Progenitor cell of endocrine pancreas (in vitro differentiated cells): Measurements from ENCODE around the gene CYP4F8. TPM values are rescaled to one million over a fixed set of nuclear protein-coding genes. Genes with fewer than 3 reads are reported as not detected.

Source experiments
- DNase-seq: peaks from one replicate; pipeline ENCODE4 v3.0.0; 2021; ENCODE audit warnings: low spot score; ENCODE audit not compliant: unreplicated experiment
- H3K27ac Mint-ChIP-seq: 2 replicates; pipeline ENCODE4 v1.8.0; 2021; ENCODE audit warnings: mild to moderate bottlenecking, moderate library complexity, mixed read lengths
- H3K27me3 Mint-ChIP-seq: 2 replicates; pipeline ENCODE4 v1.8.0; 2021; ENCODE audit warnings: mixed read lengths
- H3K36me3 Mint-ChIP-seq: 2 replicates; pipeline ENCODE4 v1.8.0; 2022; ENCODE audit warnings: mixed read lengths; ENCODE audit not compliant: insufficient read depth
- H3K4me1 Mint-ChIP-seq: 2 replicates; pipeline ENCODE4 v1.8.0; 2021; ENCODE audit warnings: low read depth, mixed read lengths
- H3K4me3 Mint-ChIP-seq: 2 replicates; pipeline ENCODE4 v1.8.0; 2021; ENCODE audit warnings: low read depth, mild to moderate bottlenecking, moderate library complexity, mixed read lengths
- H3K9me3 Mint-ChIP-seq: 2 replicates; pipeline ENCODE4 v1.8.0; 2021; ENCODE audit warnings: low read depth, mixed read lengths
- CTCF ChIP-seq: fragments of 200-600 bp; sonication (generic); IDR thresholded peaks from one replicate; pipeline ENCODE4 v1.5.0; 2021; ENCODE audit warnings: antibody characterized with exemption, mild to moderate bottlenecking; ENCODE audit not compliant: unreplicated experiment
- long read RNA-seq: library from polyadenylated mRNA; unstranded; transcript quantifications from one replicate; pipeline ENCODE4 v2.0.0, GENCODE V29; 2020
- total RNA-seq: library from RNA; stranded (reverse); gene quantifications from 2 replicates; pipeline ENCODE4 v1.2.1, GENCODE V29; 2021

The CYP4F8 gene
- total RNA-seq, result not detected in 2 replicates
- long read RNA-seq, result 0 reads

GRCh38 chr19:15614507-15615379 is at the start of gene CYP4F8:
TSS of gene CYP4F8 (plus strand) at chr19:15615218. CDS start at chr19:15615617, 399 bp downstream.
- Mint-ChIP-seq H3K9me3 (peaks cover 56% of the 10 kb centered on the region), H3K27me3 (no peaks in the 10 kb centered on the region), H3K4me1 (no peaks in the 10 kb centered on the region), H3K36me3 (no peaks in the 10 kb centered on the region), H3K27ac (no peak within 1 kb of the TSS), H3K4me3 (no peak within 1 kb of the TSS)
- DNase-seq, result no peak
- no peak for TF ChIP-seq CTCF

- Mint-ChIP-seq H3K4me1 (no peaks in the 10 kb centered on the region), H3K9me3 (peaks cover 61% of the 10 kb centered on the region), H3K27me3 (no peaks in the 10 kb centered on the region), H3K27ac (no peak overlapping the region), H3K36me3 (peaks cover 2% of the 10 kb centered on the region), H3K4me3 (no peak overlapping the region)
- DNase-seq, result no peak
- TF ChIP-seq CTCF, result no peak
Observed at GRCh38 chr19:15570420-15570819, 44.6 kb upstream of the CYP4F8 start.

GRCh38 chr19:15575406-15575805 is 39.6 kb upstream of the CYP4F8 start:
- H3K36me3 Mint-ChIP-seq, result peaks cover 2% of the 10 kb centered on the region
- H3K4me3 Mint-ChIP-seq, result no peak overlapping the region
- no peak overlapping the region for H3K27ac Mint-ChIP-seq
- peaks cover 55% of the 10 kb centered on the region for H3K9me3 Mint-ChIP-seq
- H3K27me3 Mint-ChIP-seq, result no peaks in the 10 kb centered on the region
- TF ChIP-seq CTCF, result no peak
- no peak for DNase-seq
- H3K4me1 Mint-ChIP-seq, result no peaks in the 10 kb centered on the region

- no peaks in the 10 kb centered on the region for H3K4me1 Mint-ChIP-seq
Observed at GRCh38 chr19:15576526-15577156, 38.4 kb upstream of the CYP4F8 start.

More at GRCh38 chr19:15576526-15577156, 38.4 kb upstream of the CYP4F8 start:
- Mint-ChIP-seq H3K4me3 (no peak overlapping the region), H3K27me3 (no peaks in the 10 kb centered on the region), H3K36me3 (peaks cover 2% of the 10 kb centered on the region), H3K9me3 (peaks cover 49% of the 10 kb centered on the region), H3K27ac (no peak overlapping the region)
- TF ChIP-seq CTCF, result no peak
- no peak for DNase-seq
